SK-N-SH treated with all-trans-retinoic acid at 6 μM for 48 hours (cell line): Measurements from ENCODE around the gene LIMS1.
"Not testable (repeated sequence)": the region's sequence is repeated elsewhere in the genome, so short reads cannot be mapped to it uniquely, and the experiment has no call there.

Experiments used
- ATAC-seq: fragments of 200-7000 bp; cut with Tn5 transposase; 3 replicates; pipeline ENCODE4 v1.9.1; 2020; ENCODE audit warnings: mild to moderate bottlenecking, moderate library complexity

Gene LIMS1

DNA sequence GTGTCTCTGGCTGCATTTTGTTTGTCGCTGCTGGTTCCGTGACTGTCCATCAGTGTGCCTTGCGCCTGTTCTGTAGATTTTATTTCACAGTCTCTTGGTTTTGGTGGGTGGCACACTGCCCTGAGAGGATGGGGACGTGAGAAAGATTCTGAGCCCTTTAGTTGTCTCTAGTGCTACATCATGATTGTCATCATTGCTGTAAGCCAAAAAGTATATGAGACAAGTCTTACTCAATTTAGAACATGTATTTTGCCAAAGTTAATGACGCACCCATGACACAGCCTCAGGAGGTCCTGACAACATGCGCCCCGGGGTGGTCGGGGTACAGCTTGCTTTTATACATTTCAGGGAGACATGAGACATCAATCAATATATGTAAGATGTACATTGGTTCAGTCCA, 119.2 kb downstream of the LIMS1 start:
- not testable (repeated sequence) for ATAC-seq

DNA sequence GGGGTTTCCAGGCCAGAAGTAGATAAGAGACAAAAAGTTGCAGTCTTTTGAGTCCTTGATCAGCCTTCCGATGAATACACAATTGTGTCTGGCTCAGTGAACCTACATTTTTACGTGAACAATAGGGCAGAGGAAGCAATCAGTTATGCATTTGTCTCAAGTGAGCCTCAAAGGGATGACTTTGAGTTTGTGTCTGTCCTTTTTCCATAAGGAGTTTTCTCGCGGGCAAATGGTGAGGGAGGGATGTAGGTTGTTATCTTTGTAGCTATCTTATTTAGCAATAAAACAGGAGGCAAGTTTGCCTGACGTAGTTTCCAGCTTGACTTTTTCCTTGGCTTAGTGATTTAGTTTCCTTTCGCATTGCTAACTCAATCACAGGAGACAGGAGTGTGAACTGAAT, 119.6 kb downstream of the LIMS1 start:
- ATAC-seq = not testable (repeated sequence)

DNA sequence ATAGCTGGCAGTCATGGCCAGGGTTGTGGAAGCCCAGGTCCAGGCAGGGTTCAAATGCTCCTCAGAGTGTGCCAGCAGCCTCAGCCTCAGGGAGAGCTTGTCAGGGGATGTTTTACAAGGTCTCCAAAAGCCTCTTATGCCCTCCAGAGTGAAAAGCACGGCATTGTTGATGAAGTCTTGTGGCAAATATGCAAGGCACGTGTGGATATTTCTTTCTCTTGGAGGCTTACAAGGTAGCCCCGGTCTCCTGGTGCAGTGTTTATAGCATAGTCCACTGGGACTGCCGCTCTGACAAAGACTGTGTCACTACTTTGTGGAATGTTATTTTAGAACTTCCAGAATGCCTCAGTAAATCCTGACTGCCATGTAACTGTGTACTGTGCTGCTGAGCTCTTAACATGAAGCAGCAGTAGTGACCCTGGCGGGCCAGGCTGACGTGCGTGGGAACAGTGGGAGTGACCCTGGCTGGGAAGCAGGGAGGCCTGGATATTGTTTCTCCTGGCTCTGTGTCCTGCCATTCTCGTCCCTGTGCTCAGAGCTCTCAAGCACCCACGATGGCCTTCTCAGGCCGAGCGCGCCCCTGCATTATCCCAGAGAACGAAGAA, 120.4 kb downstream of the LIMS1 start:
- peak; percentile 75 for ATAC-seq

DNA sequence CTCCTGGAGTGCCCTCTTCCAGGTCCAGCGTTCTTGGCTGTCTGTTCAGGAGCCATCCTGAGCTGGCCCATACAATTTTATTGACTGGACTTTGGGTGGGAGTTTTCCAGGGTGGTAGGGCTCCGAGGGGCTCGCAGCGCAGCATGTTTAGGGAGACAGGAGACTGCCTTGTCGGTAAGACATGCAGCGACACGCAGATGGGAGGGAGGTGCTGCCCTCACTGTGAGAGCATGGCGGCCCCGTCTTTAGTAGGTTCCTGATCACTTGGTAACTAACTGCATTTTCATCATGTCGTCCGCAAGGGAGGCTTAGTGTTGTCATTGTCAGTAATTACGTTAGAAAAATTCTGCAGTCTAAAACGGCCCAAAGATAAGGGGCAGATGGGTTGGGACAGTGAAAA, 121.0 kb downstream of the LIMS1 start:
- not testable (repeated sequence) for ATAC-seq

DNA sequence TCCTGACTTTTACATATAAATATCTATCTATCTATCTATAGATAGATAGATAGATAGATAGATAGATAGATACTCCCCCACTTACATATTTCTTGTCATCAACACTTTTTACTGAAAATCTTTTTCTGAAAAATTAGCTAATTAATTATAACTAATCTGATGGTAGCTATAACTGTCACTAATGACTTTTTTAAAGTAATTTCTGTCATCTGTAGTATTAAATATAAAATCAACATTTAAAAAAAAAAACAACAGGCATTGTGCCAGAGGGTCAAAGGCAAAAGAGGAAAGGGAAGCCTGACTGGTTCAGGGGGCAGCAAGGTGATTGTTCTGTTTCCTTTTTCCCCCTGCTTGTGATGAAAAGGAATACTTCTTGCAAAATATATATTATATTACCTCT, 122.0 kb downstream of the LIMS1 start:
- not testable (repeated sequence) for ATAC-seq

DNA sequence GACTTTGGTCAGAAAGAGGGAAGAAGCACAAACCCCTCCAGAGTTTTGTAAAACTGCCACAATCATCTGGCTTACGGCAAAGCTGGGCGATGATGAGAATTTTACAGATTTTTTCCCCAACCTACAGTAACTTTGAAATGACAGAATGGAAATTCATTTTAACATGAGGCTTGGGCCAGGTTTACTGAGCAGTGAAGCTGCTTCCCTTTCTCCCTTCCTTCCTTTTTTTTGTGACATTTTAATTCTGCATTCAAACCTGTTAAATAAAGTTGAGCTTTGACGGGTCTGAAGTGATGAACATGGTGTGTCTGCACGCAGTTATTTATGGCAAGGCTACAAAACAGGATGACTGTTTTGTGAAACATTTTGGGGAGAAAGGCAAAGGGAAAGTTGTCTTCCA, 123.2 kb downstream of the LIMS1 start:
- not testable (repeated sequence) for ATAC-seq

DNA sequence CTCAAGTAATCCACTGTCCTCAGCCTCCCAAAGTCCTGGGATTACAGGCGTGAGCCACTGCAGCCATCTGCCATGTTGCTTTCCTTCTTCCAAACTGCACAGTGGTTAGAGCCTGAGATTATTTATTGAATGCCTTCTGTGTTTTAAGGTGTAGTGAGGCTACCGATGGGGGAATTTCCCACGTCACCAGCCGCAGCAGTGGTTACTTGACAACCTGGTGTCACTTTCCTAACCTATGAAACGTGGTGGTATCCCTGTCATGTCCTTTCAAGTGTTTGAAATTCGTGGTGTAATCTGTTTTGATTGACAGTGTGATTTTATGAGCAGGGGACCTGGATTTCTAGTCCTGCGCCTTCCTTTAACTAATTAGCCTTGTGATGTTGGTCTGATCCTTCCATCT, 124.3 kb downstream of the LIMS1 start:
- not testable (repeated sequence) for ATAC-seq

DNA sequence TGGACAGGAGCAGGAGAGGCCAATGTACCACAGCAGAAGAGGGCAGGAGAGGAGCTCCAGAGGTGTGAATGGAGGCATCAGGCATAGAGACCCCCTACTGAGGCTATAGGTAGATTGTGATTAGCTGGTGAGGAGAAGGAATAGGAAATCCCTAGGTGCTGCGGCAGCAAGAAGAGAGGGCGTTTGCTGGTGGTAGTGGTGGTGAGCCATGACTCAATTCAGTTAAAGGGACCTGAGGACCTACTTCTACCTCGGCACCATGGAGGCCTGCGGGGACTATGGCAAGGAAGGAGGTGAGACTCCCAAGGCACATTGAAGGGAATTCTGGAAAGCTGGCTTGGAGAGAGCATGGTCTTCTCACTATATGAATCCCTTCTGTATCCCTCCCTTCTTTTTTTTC, 127.2 kb downstream of the LIMS1 start:
- ATAC-seq = peak; percentile 16

DNA sequence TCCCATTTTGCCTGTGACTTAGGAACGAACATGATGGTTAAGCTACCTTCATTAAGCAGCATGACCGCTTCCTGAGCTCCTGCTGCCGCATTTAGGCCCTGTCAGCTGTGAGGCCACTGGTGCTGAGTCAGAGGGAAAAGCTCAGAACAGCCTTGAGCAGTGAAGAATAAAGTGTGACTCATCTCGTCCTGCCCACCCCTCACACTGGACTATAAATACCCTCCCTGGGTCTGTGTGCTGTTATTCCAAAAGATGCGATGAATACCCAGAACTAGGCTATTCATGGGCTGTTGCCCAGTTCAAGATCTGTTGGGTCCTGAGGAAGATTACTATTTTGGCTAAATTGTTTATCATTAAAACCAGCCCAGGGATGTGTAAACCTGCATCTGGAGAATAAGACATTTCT, 127.9 kb downstream of the LIMS1 start:
- peak; percentile 95 for ATAC-seq

DNA sequence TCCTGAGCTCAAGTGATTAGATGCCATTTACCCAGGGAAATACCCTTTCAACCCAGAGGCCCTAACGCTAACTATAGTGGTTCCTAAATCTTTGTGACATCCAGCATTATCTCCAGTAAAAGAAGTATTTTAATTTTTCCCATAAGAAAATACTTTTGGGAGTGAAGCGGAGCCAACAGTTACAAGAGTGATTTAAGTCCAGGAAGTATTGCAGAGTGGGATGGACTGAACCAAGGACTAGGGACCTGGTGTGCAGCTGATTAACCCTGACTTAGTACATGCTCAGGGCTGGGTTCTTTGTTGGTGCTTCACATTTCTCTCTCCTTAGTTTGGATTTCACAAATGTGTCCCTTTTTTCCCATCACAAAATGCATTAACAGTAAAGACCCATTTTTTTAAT, 129.1 kb downstream of the LIMS1 start:
- not testable (repeated sequence) for ATAC-seq

DNA sequence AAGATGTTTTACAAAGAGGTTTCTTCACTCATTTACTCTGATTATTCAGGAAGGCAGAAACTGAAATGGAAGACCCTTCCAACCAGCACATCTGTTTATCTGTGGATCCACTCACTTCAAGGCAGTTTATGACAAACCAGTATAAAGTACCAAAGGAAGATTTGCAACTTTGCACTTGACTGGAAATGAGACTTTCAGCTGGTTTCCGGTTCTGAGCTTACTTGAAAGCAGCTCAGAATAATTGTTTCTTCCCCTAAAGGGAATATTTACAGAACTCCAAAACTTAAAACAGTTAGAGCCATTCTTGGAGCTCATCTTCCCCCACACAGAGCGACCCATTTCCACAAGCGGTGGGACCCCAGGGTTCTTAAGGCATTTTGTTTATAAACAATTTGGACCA, 129.8 kb downstream of the LIMS1 start:
- ATAC-seq = not testable (repeated sequence)

DNA sequence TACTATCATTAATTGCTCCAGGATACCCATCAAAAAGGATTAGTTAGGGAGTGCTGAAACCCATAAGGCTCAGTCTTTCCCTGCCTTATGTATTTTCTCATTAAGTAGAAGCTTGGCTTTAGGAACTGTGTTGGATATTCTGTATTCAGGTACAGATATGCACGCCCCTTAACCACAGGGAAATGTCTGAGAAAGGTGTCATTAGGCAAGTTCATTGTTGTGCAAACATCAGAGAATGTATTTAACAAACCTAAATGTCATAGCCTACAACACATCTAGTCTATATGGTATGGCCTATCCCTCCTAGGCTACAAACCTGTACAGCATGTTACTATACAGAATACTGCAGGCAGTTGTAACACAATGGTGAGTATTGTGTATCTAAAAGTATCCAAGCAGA, 130.7 kb downstream of the LIMS1 start:
- ATAC-seq = not testable (repeated sequence)

DNA sequence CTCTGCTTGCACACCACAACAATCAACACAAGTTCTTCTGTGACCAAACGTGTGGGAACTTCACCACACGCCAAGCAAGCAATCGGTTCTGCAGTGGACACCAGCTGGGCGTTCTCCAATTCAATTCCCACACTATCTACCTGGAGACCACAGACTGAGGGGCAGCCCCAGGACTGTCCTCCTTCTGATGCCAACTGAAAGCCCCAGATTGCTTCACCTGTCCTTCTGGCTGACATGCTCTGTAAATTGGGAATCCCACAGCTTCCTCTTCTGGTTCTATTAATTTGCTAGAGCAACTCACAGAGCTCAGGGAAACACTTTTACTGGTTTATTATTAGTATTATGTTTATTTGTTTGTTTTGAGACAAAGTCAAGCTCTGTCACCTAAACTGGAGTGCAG, 131.7 kb downstream of the LIMS1 start:
- ATAC-seq = not testable (repeated sequence)

DNA sequence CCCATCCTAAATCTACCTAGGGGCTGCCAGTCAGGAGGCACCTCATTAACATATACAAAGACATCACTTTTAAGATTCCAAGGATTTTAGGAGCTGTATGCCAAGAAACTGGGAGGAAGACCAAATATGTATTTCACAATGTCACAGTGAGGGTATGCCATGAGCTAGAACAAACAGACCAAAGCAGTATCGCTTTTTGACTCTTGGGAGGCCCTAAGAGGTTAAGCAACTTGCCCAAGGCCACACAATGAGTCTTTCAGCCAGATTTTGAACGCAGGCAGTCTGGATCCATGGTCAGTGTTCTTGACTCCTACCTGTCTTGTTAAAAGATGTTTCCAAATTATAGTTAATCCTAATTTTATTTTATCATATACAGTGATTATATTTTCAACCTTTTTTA, 132.9 kb downstream of the LIMS1 start:
- ATAC-seq = not testable (repeated sequence)

DNA sequence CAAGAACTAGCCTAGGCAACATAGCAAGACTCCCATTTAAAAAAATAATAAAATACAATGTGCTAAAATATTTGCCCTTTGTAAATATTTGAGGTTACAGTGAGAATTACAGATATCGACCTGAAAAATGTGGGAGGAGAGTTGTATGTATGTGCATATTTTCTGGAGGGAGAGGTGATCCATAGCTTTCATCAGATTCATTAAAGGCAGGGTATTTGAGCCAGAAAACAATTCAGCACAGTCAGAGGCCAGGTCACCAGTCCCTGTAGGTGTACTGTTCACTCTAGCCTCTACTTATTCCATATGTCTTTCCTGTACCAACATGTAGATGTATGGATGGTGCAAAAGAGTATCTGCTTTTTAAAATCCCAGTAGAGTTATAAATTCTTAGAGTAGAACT, 136.0 kb downstream of the LIMS1 start:
- not testable (repeated sequence) for ATAC-seq

DNA sequence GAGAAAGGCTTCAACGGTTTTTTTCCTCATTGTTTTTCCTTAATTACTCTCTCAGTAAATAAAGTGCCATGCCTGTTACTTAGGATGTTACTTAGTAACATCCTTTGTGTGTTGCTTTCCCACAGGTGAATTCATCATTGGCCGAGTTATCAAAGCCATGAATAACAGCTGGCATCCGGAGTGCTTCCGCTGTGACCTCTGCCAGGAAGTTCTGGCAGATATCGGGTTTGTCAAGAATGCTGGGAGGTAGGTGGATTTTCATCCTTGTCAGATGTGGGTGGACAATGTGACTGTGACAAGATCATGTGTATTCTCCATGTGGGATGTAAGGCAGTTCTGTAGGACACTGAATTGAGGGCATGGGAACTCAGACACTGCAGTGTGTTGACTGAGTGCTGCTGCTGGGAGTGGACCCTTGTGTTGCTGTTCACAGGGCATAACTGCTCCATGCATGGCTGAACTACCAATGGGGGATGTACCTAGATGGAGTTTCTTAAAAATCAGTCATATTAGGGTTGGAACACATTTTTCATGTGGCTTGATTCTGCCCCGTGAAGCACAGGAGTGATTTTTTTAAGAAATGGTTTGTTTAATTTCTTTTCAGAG, 138.0 kb downstream of the LIMS1 start:
- not testable (repeated sequence) for ATAC-seq

DNA sequence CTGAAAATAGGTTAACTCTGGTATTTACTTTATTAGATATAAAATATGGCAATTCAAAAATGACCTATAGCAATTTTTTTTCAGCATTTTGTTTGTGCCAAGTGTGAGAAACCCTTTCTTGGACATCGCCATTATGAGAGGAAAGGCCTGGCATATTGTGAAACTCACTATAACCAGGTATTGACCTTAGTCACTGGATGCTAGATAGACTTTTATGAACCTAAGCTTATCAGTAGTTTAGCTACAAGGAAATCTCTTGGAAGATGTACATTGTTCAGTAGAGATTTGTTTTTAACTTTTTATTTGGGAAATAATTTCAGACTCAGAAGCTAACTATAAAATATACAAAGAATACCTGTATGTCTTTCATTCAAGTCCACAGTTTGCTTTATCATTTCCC, 142.3 kb downstream of the LIMS1 start:
- ATAC-seq = not testable (repeated sequence)

DNA sequence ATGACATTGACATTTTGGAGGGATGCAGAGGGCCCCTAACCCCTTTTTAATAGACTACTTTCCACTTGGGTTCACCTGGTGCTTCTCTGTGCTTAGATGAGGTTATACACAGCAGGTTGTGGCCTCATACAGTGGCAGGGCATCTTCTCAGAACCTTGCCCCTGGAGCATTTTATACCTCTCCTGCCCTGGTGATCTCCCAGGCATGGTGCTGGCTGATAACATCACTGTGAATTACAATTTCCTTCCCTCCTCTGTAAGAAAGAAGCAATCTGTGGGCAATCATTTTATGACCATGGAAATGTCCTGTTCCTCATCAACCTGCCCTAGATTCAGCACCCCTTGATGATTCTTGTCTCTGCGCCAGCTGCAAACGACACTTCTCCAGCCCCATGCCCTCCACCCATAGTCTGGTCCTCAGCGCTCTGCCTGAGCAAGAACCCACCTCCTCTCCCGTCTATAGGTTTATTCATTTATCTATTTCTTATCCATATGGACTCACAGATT, 143.0 kb downstream of the LIMS1 start:
- ATAC-seq = peak; percentile 43

DNA sequence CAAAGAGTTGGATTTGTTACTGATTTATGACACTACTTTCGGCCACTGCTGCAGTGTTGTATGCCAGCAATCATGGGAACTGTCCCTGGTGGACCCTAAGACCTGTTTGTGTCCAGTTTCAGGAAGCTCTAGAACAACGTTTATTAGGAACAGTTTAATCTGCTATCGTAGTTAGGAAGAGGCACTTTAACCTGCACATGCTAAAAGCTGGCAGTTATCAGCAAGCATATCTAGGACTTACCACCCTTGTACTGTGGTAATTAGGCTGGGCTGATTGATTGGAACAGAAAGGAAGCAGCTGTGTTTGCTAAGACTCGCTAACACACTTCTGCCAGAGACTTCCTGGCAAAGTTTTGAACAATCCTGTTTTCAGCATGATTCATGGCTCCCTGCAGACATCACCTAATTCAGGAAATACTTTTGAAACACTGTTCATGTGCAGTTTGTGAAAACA, 144.0 kb downstream of the LIMS1 start:
- peak; percentile 91 for ATAC-seq

DNA sequence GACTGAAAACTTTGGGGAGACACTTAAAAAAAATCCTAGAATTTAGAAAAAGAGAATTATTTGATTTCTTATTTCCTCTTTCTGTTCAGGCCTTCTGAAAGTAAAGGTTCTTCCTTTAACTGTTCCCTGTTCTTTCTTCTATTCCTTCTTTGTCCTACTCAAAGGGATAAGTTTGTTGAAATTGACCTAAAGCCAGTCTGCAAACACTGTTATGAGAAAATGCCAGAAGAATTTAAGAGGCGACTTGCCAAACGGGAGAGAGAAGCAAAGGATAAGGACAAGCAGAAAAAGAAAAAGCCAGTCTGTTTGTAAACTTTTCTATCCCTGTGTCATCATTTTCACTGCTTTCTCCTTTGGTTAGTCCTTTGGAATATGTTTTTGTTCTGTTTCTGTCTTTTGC, 146.5 kb downstream of the LIMS1 start:
- not testable (repeated sequence) for ATAC-seq

DNA sequence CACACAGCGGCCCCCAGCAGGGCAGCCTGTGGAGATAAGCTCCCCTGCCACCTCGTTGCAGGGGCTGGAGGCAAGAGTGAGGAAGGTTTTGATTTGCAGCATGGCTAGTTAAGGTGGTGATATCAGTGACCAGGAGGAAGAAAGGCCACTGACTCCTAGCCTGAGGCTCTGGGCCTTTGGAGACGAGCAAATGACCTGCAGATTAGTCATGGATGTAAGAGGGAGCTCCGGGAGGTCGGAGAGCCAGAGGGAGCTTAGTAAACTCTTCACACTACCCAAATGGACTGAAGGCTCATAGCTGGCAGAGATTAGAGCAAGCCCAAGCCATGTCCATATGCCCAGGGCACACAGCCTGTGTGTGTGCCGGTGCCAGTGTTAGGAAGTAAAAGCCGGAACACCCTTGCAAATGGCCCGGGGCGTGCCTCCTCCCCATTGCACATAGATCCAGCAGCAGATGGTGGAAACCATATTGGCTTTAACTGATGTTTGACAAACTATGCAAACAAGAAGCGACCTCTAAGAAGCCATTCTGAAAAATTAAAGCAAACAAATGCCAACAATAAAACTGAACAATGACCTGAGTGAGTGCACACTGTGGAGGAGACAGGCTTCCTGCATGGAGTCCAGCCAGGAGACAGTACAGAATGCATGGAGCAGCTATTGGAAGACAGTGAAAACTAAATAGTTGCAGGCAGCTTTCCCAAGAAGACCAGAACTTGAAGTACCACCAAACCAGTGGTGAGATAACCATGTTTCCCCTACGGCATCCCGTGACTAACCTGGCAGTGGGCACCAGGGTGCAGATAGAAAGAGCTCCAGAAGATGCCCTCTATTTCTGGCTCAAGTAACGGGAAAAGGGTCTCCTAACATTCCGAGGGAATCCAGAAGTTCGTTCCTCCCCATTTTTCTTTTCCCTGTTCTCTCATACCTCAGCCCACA, 154.8 kb downstream of the LIMS1 start:
- ATAC-seq = peak; percentile 53

DNA sequence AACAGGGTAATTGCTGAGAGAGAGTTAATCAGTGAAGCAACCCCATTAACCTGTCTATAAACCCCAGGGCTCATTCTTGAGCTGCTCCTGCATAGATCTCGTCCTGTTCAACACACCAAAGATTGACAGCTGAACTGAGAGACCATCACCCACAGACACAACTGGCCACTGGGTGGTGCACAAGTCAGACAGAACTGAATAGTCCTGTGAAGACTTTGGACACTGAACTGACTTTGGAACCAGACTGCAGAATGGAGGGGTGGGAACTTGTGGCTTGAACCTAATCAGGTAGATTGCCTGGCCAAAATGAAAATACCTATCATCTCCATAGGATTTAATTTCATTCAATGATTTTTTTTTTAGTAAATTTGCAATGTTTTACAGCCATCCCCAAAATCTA, 155.7 kb downstream of the LIMS1 start:
- peak; percentile 96 for ATAC-seq
